ENCODE results near the gene LPGAT1.
A peak's percentile ranks its signal among the peaks of the same experiment; 100 is the strongest.

LPGAT1 gene

DNA sequence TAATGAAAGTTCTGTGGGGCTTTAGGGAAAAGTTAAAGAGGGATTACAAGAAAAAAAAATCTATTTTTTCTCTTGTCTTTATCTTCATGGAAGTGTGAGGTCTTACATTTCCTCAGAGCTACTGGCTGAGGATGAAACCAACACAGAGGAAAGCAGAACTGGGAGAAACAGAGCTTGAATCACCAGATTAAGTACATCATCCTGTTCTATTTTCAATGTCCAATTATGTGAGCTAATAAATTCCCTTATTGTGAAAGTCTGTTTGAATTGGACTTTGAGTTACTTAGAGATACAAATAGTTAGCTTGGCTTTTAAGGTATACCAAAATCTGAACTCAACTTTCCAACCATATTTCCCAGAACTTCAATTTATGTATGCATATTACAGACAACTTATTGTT lies 69.2 kb downstream of the LPGAT1 start:
- DNase-seq: peak; percentile 37 to 74 (median 50)

DNA sequence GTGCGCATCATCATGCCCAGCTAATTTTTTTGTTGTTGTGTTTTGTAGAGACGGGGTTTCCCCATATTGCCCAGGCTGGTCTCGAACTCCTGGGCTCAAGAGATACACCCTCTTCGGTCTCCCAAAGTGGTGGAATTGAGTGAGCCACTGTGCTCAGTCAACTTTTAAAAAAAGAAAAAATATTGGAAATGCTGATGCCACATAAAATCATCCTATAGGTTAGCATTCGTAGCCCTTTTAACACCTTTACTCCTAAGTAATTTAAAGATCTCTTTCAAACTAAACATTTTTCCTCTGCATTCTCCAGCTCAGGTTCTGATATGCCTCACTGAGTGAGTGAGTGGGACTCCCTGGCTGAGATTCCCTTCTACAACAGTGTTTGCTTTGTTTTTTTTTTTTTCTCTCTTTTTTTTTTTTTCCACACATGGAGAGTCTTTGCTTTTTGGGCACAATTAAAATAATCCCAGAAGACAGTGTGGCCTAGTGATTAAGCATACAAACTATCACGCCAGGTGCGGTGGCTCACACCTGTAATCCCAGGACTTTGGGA lies 74.0 kb downstream of the LPGAT1 start:
- no peak for DNase-seq

DNA sequence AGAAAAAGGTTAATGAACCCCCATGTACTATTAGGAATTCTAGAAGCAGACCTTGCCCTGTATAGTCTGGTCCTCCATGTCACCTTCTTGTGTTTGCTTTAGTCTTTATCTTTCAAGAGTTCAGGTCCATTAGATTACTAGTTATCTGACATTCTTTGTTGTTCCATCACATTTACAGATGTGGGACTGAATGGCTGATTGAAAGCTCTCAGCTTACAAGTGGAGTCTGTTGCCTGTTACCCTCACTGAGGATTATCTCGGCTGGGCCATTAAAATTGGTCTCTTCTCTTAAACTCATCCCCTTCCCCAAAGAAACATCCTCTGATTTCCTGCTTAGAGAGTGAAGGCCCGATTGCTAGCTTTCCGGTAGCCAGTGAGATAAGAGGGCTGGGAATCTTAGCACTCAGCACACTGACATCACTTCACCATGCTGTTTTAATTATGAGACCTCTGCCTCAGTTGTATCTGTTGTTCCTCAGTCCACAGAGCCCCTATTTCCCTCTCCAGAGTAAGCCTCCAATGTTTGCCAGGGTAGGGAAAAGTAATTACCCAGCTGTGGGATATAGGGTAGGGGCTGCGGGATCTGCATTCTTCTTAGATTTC lies 76.8 kb downstream of the LPGAT1 start:
- DNase-seq: no peak

DNA sequence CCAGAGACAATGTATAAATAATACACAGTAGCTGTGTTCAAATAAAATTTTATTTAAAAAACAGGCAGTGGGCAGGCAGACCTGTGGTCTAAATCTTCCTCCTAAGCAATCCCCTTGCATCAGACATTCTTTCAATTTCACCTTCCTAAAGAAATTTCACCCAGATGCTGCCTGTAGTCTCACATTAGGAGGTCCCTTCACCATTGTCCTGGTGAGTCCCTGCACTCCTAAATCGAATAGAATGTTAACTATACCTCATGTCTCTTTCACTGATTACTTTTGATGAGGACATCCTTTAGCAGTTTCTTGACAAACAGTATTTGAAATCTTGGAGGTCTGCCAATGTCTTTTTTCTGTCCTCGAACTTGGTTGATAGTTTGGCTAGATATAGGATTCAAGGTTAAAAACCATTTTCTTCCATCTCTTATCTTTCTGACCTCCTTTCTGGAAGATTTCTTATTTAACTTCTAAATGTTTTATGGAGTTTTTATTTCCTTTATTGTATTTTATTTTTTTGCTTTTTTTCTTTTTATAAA lies 77.5 kb downstream of the LPGAT1 start:
- no peak for DNase-seq

DNA sequence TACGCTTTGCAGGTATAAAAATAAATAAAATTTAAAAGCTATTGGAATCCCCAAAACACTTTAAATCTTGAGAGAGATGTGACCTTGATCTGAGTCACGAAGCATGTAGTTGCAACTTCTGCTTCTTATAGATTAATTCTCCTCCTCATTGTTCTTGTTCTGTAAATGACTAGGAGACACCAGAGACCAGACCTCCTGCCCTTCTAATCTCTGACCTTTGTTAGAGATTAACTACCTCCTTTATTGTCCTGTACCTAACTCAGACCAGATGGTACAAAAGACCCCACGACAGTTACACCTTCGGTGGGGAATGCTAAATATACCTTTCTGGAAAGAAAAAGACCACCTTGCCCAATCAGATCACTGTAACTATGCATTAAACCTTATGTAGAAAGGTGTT lies 78.2 kb downstream of the LPGAT1 start:
- DNase-seq: peak in 1 of 4 experiments; percentile 19

DNA sequence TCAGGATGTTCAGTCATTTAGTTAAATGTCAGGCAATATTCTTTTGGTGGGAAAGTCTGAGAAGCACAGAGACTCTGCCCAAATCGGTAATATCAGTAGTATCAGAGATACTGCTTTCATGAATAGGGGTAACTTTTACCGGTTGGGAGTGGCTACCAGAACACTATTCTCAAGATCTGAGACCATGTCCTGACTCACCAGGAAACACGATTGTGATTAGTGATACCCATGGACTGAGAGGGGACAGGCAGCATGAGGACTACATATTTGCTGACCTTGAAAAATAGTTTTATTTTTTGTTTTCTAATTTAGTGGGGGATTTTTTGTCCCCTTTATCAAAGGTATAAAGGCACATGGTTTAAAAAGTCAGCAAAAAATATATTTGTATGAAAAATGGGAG lies 79.1 kb downstream of the LPGAT1 start:
- no peak for DNase-seq

DNA sequence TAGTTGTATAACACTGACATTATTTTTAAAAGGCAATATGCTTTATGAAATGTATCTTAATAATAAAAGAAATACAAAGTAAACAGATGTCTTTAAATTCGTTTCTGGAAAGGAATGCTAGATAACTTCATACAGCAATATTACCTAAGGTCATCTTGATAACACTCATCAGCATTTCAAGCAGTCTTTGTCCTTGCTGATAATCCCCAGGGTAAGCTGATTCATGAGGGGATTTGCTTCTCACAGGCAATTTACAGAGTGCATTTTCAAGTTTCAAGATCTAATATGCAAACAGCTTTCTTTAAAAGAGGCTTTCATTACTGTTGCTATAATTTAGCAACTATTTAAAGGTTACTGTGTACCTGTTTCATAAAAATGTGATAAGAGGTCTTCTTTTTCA lies 80.0 kb downstream of the LPGAT1 start:
- DNase-seq: no peak

DNA sequence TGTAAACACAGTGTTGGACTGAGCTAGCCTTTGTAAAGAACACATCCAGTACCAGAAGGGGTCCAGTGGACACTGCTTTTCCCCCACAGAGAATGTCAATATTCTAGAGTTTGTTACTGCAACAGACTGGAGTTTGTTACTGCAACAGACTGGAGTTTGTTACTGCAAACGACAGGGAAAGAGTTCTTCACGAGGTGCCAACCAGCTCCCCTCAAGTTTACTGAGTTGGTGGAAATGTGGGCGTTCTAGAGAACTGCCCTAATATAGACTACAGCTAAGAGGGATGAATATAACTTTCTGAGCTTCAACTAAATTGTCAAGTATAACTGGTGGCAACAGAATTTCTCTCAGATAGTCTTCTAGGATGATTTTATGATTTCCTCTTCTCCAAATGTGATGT lies 81.3 kb downstream of the LPGAT1 start:
- no peak for DNase-seq

DNA sequence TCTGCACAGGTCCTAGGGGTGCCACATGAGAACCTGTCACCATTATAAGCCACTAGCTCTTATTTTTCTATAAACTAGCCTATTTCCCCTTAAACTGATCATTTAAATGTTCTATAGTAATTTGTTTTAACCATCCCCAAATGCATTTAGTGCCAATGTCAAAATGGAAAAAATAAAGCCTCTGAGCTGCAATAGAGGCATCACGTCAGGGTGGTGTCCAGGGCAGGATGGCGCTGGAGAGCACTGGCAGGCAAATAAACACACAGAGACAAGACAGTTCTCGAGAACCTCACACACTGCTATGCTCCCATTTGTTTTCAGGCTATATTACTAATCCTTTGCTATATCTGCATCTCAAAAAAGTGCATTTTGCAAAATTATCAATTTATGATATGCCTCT lies 81.8 kb downstream of the LPGAT1 start:
- DNase-seq: no peak

DNA sequence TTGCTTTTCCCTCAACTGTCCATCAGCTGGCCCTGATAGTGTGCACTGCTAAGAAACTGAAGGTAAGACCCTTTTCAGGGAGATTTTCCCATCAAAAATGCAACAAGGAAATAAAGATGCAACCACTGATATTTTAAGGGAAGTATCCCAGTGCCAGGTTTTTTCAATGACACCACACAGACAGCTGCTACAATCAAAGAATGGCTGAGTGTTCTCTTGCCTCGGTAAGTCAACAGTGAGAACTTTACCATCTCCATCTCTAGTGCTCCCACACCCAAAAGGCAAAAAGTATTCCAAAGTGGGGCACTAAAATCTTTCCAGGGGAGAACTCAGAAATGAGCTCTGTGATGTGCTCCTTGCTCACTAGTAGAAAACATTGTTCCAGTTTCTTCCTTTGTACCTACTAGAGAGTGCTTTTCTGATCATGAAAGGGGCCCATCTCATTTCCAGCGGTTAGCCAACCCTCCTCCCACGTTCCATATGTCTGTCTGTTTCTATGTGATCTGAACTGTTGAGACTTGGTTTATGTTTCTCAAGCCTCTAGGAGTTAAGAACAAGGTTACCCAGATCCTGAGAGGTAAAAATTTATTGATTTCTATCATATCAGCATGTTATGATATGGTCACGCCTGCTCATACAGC lies 87.6 kb downstream of the LPGAT1 start:
- no peak for DNase-seq

DNA sequence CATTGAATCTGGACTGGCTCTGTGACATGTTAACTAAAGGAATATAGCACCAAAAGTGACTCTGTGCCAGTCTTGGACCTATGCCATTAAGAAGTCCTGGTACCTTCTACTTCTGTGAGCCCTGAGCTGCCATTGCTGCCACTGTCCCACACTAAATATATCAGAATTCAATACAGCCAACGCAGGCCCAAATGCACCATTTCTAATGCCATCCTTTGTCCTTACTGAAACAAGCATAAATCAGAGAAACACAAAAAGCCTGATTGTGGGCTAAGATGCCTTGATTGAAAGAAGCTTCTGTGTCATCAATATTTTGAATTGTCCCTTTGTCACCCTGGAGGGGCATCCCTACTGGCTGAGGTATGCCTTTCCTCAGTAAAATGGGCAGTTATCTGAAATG lies 88.3 kb downstream of the LPGAT1 start:
- no peak for DNase-seq

DNA sequence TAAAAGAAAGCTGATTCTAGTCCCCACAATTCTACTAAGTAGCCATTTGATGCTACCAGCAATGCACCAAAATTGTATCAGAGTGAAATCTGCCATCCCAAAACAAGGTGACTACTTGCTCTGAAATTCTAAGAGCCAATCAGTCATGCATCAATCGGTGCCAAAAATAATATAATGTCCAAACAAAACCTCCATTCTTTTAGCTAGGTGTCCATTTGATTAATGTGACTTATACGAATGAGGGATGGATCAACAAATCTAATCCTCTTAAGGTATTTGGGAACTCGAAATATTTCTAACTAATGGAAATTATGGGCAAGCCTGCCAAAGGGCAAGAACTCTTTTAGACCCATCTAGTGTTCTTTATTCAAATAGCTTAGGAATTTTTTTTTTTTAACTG lies 88.8 kb downstream of the LPGAT1 start:
- DNase-seq: no peak

DNA sequence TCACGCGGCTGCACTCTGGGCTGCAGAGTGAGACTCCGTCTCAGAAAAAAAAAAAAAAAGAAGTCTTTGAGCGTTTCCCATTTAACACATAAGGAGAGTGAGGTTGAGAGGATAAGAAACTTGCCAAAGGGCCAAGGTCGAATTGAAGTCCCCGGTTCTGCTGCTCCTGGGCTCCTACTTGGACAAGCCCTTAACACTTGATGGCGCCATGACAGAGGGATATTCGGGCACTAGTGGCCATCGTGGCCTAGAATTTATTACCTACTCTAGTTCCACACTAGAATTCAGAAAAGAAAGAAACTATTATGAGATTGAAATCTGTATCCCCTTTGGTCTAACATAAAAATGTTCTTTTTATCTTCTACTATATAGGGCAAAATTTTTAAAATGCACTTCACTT lies 89.4 kb downstream of the LPGAT1 start:
- DNase-seq: peak in 1 of 4 experiments; percentile 9

DNA sequence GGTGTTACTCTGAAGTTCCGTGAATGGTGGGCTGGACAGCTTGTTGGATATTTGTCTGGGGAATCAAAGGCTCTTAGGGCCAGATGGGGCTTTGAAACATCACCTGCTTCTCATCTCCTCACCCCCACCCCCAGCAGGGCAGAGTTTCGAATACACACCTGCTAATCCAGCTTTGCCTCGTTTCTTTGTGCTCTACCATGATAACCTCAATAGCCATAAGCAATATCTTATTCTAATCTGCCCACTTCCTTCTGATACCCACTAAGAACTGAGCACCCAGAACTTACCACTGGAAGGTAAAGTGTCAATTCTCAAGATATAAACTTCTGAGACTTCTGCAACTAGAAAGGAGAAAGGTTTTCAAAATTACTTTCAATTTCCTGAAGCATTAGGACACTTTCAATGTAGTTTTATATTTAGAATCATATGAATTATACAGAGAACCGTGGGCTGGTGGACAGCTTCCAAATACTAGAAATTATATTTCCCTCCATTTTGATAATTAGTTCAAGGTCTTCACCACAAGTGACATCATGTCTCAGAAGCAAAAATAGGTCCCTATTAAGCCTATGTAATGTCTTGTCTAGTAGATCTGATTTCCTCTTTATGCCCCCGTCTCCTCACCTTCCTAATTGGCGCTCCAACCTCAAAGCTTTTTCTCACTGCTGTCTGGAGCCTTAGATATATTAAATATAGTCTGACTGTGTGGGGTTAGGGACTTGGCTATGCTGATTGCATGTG lies 90.7 kb downstream of the LPGAT1 start:
- DNase-seq: no peak

DNA sequence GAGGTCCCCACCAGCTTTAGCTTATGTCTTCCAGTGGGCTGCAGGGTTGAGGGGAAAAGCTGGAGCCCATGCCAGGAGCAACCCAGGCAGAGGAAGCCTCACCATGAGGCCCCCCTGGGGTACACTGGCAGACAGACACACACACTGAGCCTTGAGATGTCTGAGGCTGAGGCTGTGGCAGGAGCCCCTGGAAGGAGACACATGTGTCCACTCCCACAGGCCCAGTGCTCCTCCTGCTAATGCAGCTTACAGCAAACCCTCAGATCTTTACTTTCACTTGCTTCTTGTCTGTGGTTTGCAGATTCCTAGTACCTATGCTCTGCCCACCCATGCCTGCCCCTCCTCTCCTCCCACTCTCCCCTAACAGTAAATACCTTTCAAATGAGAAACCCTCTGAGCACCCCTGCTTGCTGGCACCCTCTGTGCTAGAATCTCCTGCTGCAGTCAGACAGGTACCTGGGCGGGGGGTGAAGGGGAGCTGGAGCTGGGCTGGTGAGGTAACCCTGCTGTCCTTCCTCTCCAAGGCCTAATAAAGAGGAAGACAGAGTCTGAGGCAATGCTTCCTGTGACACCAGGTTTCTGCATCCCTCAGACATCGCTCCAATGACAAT lies 91.8 kb downstream of the LPGAT1 start:
- peak in 3 of 4 experiments; percentile 35 to 41 (median 38) for DNase-seq

DNA sequence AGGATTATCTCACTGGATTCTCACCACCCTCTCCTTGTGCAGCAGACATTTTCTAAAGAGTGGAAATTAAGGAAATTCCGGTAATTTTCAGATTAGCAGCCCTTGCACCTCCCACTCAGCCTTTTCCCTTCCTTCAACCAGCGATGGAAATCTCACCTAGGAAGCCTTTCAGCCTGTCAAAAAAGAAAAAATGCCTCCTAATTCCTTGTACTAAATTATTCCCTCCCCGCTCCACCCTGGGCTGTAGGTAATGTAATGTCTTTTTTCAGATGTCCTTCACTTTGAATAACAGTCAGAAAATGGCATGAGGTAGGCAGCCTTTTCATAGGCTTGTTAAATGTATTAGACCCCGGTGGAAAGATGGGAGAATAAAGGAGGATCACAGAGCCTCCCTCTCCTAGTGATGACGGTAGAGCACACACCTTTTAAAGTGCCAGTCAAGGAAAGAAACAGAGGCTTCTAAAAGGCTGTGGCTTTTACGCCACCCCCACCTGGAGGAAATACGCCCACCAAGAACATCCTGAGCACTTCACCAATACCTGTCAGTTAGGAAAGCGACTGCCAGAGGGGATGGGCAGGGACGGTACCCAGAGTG lies 92.4 kb downstream of the LPGAT1 start:
- no peak for DNase-seq

DNA sequence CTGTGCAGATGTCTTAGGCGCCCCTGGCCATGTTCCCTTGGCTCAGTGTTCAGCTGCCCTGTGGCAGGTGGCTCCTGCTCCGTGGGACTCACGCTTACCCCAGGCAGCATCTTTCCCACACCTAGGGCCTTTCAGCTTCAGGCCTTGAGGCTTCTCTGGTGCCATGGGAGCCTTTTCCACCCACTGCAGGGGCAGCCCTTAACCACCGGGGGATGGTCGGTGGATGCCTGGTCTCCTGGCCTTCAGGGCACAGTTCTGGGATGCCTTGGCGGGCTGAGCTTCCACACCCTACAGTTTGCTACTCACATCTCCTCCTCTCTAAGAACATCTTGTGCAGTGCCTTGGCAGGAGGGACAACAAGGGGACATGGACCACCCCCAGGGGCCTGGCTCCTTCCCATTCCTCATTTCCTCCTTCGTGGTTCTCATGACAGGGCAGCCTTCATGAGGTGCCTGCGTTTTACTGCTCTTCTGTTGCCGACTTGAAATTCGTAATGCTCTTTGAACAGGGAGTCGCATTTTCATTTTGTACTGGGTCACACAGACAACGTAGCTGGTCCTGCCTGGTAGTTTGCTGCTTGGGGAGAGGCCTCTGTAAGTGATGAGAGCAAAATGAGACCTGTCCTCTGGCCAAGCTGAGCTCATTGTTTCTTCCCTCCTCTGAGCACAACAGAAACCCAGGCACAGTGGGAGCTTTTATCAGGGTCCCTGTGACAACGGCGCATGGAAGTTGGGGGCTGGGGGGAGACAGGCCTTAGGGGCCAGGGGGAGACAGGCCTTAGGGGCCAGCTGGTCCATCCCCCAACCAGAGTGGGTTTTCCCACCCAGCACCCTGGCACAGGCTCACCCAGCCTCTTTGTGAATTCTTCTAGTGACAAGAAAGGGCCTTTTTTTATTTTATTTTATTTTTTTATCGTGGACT lies 93.2 kb downstream of the LPGAT1 start:
- no peak for DNase-seq

DNA sequence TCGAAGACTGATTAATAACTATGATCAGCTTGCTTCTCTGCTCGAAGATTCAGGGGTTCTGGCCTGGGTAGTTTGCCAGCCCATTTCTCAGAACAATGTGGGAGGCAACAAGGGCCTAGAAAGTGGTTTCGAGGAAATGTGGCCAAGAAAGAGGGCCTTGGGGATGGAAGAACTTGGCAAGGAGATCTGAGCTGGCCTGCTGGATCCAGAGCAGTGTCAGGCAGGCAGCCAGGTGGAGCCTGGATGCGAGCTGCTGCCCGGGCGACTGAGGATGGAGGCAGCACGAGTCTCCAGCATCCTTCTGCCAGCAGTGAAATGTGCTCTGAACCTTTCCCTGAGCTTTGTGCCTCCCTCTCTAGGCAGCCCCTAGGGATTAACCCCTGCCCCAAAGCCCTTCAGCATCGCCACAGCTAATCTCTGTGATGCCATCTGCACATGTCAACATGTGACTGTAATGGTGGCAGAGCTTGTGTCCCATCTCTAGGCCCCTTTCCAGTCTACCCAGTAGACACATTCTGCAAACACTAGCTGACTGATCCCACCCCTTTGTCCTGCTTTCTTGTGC lies 94.1 kb downstream of the LPGAT1 start:
- no peak for DNase-seq

DNA sequence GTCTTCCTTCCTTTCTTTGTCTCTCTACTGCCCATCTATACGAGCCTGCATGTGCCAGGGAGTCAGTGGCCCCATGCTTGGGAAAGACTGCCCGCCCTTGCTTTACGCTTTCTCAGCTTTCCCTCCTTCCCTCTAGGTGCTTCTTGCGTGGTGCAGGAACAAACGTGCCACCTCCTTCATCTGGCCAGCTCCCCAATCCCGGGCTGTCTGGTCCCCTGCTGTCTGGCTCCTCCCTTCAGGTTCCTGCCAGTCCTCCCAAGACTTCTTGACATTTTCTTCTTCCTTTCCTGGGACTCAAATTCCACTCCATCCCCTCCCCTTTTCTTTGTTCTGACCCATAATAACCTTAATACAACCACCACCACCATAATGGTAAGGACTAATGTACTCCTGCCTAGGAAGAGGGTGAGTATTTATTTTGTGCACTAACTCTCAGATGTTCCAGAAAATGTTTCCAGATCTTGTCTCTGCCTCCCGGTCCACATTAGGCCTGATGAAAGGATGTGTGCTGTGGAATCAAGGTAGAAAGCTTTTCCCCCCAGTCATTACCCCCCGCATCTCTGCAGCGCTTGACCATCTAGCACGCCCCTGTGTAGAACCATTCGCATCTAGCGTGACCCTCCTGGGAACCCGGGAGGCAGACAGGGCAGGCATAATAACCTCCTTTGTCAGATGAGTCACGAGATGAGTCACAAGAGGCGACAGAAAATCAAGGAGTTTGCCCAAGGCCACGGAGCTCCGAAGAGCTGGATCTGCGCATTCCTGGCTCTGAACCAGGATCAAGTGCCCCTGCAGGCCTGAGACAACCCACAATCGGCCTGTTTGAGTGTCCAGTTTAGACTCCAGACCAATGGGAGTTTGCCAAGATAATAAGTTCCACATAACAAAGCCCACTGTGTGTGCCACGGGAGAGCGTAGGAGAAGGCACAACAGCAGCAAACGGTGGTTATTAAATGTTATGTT lies 95.1 kb downstream of the LPGAT1 start:
- no peak for DNase-seq

DNA sequence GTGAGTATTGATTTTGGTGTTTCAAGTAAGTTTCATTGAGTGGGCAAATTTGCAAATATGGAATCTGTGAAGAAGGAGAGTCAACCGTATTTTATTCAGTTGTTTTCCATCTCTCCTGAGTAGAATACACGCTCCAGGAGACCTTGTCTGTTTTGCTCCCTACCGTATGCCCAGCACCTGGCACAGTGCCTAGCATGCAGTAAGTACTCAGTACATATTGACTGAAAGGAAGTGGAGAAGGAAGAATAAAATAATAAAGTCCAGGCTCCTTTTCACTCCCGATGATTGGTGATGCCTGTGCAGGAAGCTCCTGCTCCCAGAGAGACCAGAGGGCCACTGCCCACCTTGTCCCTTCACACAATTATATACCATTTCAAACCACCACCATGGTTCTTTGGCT lies 95.8 kb downstream of the LPGAT1 start:
- DNase-seq: no peak
